HFFc6 (cell line): Measurements from ENCODE around the gene GRK3. TPM values are rescaled to one million over a fixed set of nuclear protein-coding genes. Genes with fewer than 3 reads are reported as not detected.

Source experiments
- DNase-seq: peaks from one replicate; pipeline ENCODE4 v3.0.0-alpha.2; 2018
- H3K27ac Mint-ChIP-seq: 2 replicates; pipeline ENCODE4 v1.8.0; 2020; ENCODE audit warnings: mild to moderate bottlenecking, mixed read lengths
- H3K27me3 Mint-ChIP-seq: 2 replicates; pipeline ENCODE4 v1.8.0; 2021; ENCODE audit warnings: mild to moderate bottlenecking, moderate library complexity, mixed read lengths; ENCODE audit not compliant: insufficient read depth
- H3K36me3 Mint-ChIP-seq: 2 replicates; pipeline ENCODE4 v1.8.0; 2021; ENCODE audit warnings: low read depth, mixed read lengths
- H3K4me1 Mint-ChIP-seq: 2 replicates; pipeline ENCODE4 v1.8.0; 2020; ENCODE audit warnings: low read depth, mixed read lengths
- H3K4me3 Mint-ChIP-seq: 2 replicates; pipeline ENCODE4 v1.8.0; 2020; ENCODE audit warnings: mild to moderate bottlenecking, moderate library complexity, mixed read lengths
- H3K9me3 Mint-ChIP-seq: 2 replicates; pipeline ENCODE4 v1.8.0; 2020; ENCODE audit warnings: mild to moderate bottlenecking, mixed read lengths
- total RNA-seq, 6 experiments: library from RNA; stranded (reverse); fragmentation: NEBNext Ultra II Directional; extraction: Animal tissue kit (Norgen Biotek cat#: 25700); gene quantifications; 2 replicates in 1 of 6; 3 replicates in 5 of 6; pipeline ENCODE4 v1.2.3, GENCODE V29; 2021
- TF ChIP-seq, protein P1 (sequence below): fragments of 200-600 bp; sonication (generic); IDR thresholded peaks from 2 replicates; pipeline ENCODE4 v1.5.0; 2021; ENCODE audit warnings: antibody characterized with exemption, mild to moderate bottlenecking

The GRK3 gene
- total RNA-seq, 6 experiments from 2014 or later: 0.05 TPM; not detected in 5

DNA sequence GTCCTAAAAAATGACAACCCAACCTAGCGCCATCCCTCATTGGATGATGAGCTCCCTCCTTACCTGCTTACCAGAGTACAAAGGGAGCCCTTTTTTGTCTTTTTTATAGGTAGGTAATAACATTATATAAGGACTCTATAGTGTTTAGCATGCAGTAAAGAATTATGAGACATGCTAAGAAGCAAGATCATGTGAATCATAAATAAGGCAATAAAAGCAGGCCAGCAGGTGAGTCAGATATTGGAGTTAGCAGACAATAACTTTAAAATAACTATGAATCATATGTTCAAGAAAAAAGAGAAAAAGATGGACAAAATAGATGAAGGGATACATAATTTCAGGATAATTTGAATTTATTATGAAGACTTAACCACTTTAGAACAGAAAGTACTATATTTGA, 81.5 kb downstream of the GRK3 start:
- Mint-ChIP-seq H3K27ac (no peak overlapping the region), H3K4me1 (no peaks in the 10 kb centered on the region), H3K4me3 (no peak overlapping the region), H3K9me3 (peaks cover 40% of the 10 kb centered on the region), H3K27me3 (no peaks in the 10 kb centered on the region; the same call in 1 of the 2 replicates), H3K36me3 (no peaks in the 10 kb centered on the region)
- no peak for DNase-seq
- TF ChIP-seq, protein P1, sequence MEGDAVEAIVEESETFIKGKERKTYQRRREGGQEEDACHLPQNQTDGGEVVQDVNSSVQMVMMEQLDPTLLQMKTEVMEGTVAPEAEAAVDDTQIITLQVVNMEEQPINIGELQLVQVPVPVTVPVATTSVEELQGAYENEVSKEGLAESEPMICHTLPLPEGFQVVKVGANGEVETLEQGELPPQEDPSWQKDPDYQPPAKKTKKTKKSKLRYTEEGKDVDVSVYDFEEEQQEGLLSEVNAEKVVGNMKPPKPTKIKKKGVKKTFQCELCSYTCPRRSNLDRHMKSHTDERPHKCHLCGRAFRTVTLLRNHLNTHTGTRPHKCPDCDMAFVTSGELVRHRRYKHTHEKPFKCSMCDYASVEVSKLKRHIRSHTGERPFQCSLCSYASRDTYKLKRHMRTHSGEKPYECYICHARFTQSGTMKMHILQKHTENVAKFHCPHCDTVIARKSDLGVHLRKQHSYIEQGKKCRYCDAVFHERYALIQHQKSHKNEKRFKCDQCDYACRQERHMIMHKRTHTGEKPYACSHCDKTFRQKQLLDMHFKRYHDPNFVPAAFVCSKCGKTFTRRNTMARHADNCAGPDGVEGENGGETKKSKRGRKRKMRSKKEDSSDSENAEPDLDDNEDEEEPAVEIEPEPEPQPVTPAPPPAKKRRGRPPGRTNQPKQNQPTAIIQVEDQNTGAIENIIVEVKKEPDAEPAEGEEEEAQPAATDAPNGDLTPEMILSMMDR: no peak

DNA sequence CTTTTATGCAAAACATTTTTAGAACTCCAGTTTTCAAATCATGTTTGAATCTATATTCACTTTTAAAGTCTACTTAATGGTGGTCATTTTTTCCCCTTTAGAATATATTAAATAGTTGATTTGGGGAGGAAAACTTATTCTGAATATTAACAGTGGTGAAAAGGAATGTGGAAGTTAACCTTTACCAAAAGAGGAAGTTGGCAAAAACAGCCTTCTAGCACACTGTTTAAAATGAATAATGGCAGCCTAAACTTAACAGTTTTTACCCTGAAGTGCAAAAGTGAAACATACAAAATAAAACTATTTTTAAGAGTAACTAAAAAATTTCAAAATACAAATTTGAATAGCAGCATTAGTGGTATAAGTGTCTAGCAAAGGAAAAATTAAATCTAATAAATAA, 86.4 kb downstream of the GRK3 start:
- H3K4me3 Mint-ChIP-seq: no peak overlapping the region
- H3K27ac Mint-ChIP-seq: no peak overlapping the region
- TF ChIP-seq, protein P1: no peak
- H3K4me1 Mint-ChIP-seq: no peaks in the 10 kb centered on the region
- peaks cover 28% of the 10 kb centered on the region for H3K9me3 Mint-ChIP-seq
- H3K36me3 Mint-ChIP-seq: no peaks in the 10 kb centered on the region
- peaks cover 2% of the 10 kb centered on the region; the same call in 1 of the 2 replicates for H3K27me3 Mint-ChIP-seq
- DNase-seq: no peak

DNA sequence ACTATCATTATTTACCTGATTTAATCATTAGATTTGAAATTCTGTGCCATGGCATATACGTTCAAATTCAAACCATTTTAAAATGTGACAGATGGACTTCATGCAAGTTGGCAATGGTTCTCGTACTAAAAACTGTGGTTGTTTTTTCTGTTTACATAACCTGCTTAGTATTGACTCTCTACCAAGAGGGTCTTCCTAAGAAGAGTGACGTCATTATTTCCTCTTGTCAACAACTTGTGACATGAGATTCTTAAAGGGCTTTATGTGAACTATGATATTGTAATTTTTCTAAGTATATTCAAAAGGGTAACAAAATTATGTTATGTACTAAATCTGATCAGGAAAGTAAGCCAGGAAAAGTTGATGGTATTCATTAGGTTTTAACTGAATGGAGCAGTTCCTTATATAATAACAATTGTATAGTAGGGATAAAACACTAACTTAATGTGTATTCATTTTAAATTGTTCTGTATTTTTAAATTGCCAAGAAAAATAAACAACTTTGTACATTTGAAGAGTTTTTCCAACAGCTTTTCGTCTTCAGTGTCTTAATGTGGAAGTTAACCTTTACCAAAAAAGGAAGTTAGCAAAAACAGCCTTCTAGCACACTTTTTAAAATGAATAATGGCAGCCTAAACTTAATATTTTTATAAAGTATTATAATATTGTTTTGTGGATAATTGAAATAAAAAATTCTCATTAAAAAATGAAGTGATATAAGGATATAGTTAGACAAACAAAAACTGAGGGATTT, 87.0 kb downstream of the GRK3 start:
- peaks cover 2% of the 10 kb centered on the region; the same call in 1 of the 2 replicates for H3K27me3 Mint-ChIP-seq
- no peak for DNase-seq
- no peak overlapping the region for H3K27ac Mint-ChIP-seq
- H3K4me1 Mint-ChIP-seq: no peaks in the 10 kb centered on the region
- no peak overlapping the region for H3K4me3 Mint-ChIP-seq
- H3K36me3 Mint-ChIP-seq: no peaks in the 10 kb centered on the region
- H3K9me3 Mint-ChIP-seq: peaks cover 22% of the 10 kb centered on the region
- TF ChIP-seq, protein P1: no peak

DNA sequence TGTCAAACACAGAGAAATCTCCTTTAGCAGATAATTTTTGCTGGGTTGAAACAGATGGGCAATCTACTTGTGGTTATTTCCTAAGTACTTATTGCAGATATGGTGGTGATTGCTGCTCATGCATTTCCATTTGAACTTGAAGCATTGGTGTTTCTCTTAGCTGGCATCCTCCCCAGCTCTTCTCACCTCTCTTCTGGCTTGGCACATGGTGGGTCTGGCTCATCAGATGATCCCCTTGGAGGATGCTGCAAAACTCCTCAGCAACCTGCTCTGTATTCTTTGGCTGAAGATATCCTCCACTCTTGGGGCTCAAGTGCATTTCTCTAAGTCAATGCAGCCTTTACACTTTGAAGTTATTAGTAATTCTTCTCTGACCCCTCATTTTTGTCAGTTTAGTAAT, 90.2 kb downstream of the GRK3 start:
- Mint-ChIP-seq H3K4me3 (no peak overlapping the region), H3K27ac (no peak overlapping the region), H3K36me3 (no peaks in the 10 kb centered on the region), H3K27me3 (peaks cover 5% of the 10 kb centered on the region; the same call in 1 of the 2 replicates), H3K4me1 (no peaks in the 10 kb centered on the region), H3K9me3 (peaks cover 34% of the 10 kb centered on the region)
- no peak for DNase-seq
- TF ChIP-seq, protein P1: no peak

DNA sequence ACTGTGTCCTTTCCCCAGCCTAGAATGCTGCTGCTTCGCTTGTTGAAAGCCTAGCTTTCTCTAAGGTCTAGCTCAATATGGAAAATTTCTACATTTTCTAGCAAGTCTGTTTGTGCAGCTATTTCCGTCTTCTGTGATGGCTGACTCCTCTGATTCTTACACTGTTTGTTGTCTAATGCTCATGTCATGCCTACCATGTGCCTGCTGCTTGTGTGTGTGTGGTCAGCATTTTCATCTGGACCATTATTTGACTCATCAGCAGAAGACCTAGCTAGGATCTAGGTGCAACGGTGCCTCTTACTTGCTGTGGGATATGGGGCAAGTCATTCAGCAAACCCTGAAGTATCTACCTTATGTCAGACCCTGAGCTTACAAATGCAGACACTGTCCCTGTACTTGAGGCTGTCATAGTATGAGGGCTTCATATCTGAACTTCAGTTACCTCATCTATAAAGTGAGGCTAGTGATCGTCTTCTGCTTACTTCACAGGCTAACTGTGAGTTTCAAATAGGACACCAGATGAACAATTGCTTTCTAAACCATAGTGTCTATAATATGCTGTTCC, 91.0 kb downstream of the GRK3 start:
- TF ChIP-seq, protein P1: no peak
- no peak for DNase-seq
- no peak overlapping the region for H3K27ac Mint-ChIP-seq
- H3K4me1 Mint-ChIP-seq: no peaks in the 10 kb centered on the region
- H3K27me3 Mint-ChIP-seq: peaks cover 5% of the 10 kb centered on the region; the same call in 1 of the 2 replicates
- no peak overlapping the region for H3K4me3 Mint-ChIP-seq
- H3K36me3 Mint-ChIP-seq: no peaks in the 10 kb centered on the region
- H3K9me3 Mint-ChIP-seq: peaks cover 40% of the 10 kb centered on the region
